Glomerular visceral epithelial cell (primary cell): Measurements from ENCODE around the gene RINL.
A peak's percentile ranks its signal among the peaks of the same experiment; 100 is the strongest.
"Not testable (repeated sequence)": the region's sequence is repeated elsewhere in the genome, so short reads cannot be mapped to it uniquely, and the experiment has no call there.

Source experiments
- DNase-seq: peaks from one replicate; pipeline ENCODE4 v3.0.0-alpha.2; 2016; ENCODE audit errors: extremely low spot score

Gene RINL

GRCh38 chr19:38904581-38905539 is 26.8 kb upstream of the RINL start:
- no peak for DNase-seq

GRCh38 chr19:38901683-38902082 is 23.6 kb upstream of the RINL start:
- no peak for DNase-seq

GRCh38 chr19:38900743-38901190 is 22.7 kb upstream of the RINL start:
- no peak for DNase-seq

- DNase-seq = no peak
These were observed 22.1 kb upstream of the RINL start for GRCh38 chr19:38900202-38900629.

GRCh38 chr19:38899447-38900201 is 21.5 kb upstream of the RINL start, which contains the start of the genes NFKBIB and SIRT2:
Gene NFKBIB (plus strand): TSS chr19:38899969. CDS start chr19:38900033, 64 bp downstream.
Gene SIRT2 (minus strand): TSS chr19:38899618. CDS start chr19:38899521, 97 bp downstream.
- DNase-seq = peak; percentile 99

- DNase-seq = peak; percentile 17
These were observed 20.8 kb upstream of the RINL start for GRCh38 chr19:38898788-38899446.

- DNase-seq = no peak
These were observed 16.9 kb upstream of the RINL start for GRCh38 chr19:38894968-38895367.

GRCh38 chr19:38893341-38893771 is 15.3 kb upstream of the RINL start:
- no peak for DNase-seq

GRCh38 chr19:38892841-38893240 is 14.8 kb upstream of the RINL start:
- DNase-seq = no peak

GRCh38 chr19:38891771-38892170 is 13.7 kb upstream of the RINL start:
- no peak for DNase-seq

GRCh38 chr19:38890686-38891085 is 12.6 kb upstream of the RINL start:
- no peak for DNase-seq

GRCh38 chr19:38889803-38890202 is 11.7 kb upstream of the RINL start:
- DNase-seq = no peak

- DNase-seq = no peak
These were observed 10.8 kb upstream of the RINL start for GRCh38 chr19:38888876-38889275.

- not testable (repeated sequence) for DNase-seq
These were observed 6.6 kb upstream of the RINL start for GRCh38 chr19:38884691-38885090.

- no peak for DNase-seq
These were observed 5.2 kb upstream of the RINL start for GRCh38 chr19:38883286-38883685.

GRCh38 chr19:38880882-38881609 is 3.0 kb upstream of the RINL start:
- no peak for DNase-seq

- no peak for DNase-seq
These were observed 2.2 kb upstream of the RINL start for GRCh38 chr19:38880076-38880881.

GRCh38 chr19:38879400-38879751 is 1.3 kb upstream of the RINL start:
- no peak for DNase-seq

- no peak for DNase-seq
These were observed 712 bp upstream of the RINL start for GRCh38 chr19:38878575-38879399.
